ENCODE results near the gene HCRT. TPM values are rescaled to one million over a fixed set of nuclear protein-coding genes. Genes with fewer than 3 reads are reported as not detected.

The HCRT gene
- total RNA-seq, 3 donors from 2014 or later = not detected

- H3K9me3 ChIP-seq = no peaks in the 10 kb centered on the region
- H3K27me3 ChIP-seq = peaks cover 6 to 25% of the 10 kb centered on the region in 2 donors
- DNase-seq (ENCODE audit: low spot score in 2 of 2) = no peak
- H3K27ac ChIP-seq = no peak overlapping the region
- no peak overlapping the region for H3K4me3 ChIP-seq
- no peaks in the 10 kb centered on the region for H3K36me3 ChIP-seq
- peaks cover 3 to 12% of the 10 kb centered on the region in 2 donors for H3K4me1 ChIP-seq
- TF ChIP-seq CTCF (IDR thresholded peaks at IDR 0.05) = no peak
- no peak for TF ChIP-seq POLR2AphosphoS5 (IDR thresholded peaks at IDR 0.05)
- TF ChIP-seq POLR2A (IDR thresholded peaks at IDR 0.05) = no peak
- intact Hi-C loops (cut with DNase I; ENCODE audit: low total_unique reads) = no loop called here
Measured at GRCh38 chr17:42177684-42178083, 7.6 kb downstream of the HCRT start.

- intact Hi-C loops (cut with DNase I; ENCODE audit: low total_unique reads) = no loop called here
- Histone ChIP-seq H3K27me3 (no peaks in the 10 kb centered on the region), H3K9me3 (no peaks in the 10 kb centered on the region), H3K36me3 (no peaks in the 10 kb centered on the region), H3K4me3 (no peak overlapping the region), H3K4me1 (no peaks in the 10 kb centered on the region), H3K27ac (no peak overlapping the region)
- no peak for TF ChIP-seq POLR2A (IDR thresholded peaks at IDR 0.05)
- TF ChIP-seq CTCF (IDR thresholded peaks at IDR 0.05) = no peak
- TF ChIP-seq POLR2AphosphoS5 (IDR thresholded peaks at IDR 0.05) = no peak
- no peak for DNase-seq (ENCODE audit: low spot score in 2 of 2)
Measured at GRCh38 chr17:42174126-42174783, 11.0 kb downstream of the HCRT start.

GRCh38 chr17:42171831-42172230, 13.4 kb downstream of the HCRT start:
- H3K4me1 ChIP-seq = no peaks in the 10 kb centered on the region
- intact Hi-C loops (cut with DNase I; ENCODE audit: low total_unique reads) = no loop called here
- H3K27ac ChIP-seq = no peak overlapping the region
- H3K27me3 ChIP-seq = no peaks in the 10 kb centered on the region
- no peaks in the 10 kb centered on the region for H3K9me3 ChIP-seq
- H3K4me3 ChIP-seq = no peak overlapping the region
- no peaks in the 10 kb centered on the region for H3K36me3 ChIP-seq
- no peak for DNase-seq (ENCODE audit: low spot score in 2 of 2)
- no peak for TF ChIP-seq POLR2AphosphoS5 (IDR thresholded peaks at IDR 0.05)

GRCh38 chr17:42169351-42169750, 15.9 kb downstream of the HCRT start:
- Histone ChIP-seq H3K4me1 (no peaks in the 10 kb centered on the region), H3K27ac (no peak overlapping the region), H3K27me3 (no peaks in the 10 kb centered on the region), H3K4me3 (no peak overlapping the region), H3K36me3 (no peaks in the 10 kb centered on the region), H3K9me3 (no peaks in the 10 kb centered on the region)
- DNase-seq (ENCODE audit: low spot score in 2 of 2) = no peak
- TF ChIP-seq POLR2AphosphoS5 (IDR thresholded peaks at IDR 0.05) = no peak
- TF ChIP-seq CTCF (IDR thresholded peaks at IDR 0.05) = no peak
- TF ChIP-seq POLR2A (IDR thresholded peaks at IDR 0.05) = no peak
- intact Hi-C loops (cut with DNase I; ENCODE audit: low total_unique reads) = no loop called here

- H3K9me3 ChIP-seq = no peaks in the 10 kb centered on the region
- no peak overlapping the region for H3K27ac ChIP-seq
- intact Hi-C loops (cut with DNase I; ENCODE audit: low total_unique reads) = no loop called here
- no peaks in the 10 kb centered on the region for H3K4me1 ChIP-seq
- no peaks in the 10 kb centered on the region for H3K36me3 ChIP-seq
- H3K4me3 ChIP-seq = no peak overlapping the region
- TF ChIP-seq POLR2A (IDR thresholded peaks at IDR 0.05) = no peak
- no peak for TF ChIP-seq CTCF (IDR thresholded peaks at IDR 0.05)
- TF ChIP-seq POLR2AphosphoS5 (IDR thresholded peaks at IDR 0.05) = no peak
- no peaks in the 10 kb centered on the region for H3K27me3 ChIP-seq
- DNase-seq (ENCODE audit: low spot score in 2 of 2) = no peak
Measured at GRCh38 chr17:42167807-42168206, 17.4 kb downstream of the HCRT start.
